SH-SY5Y (cell line): ENCODE results near the gene IL21.

Experiments
- GATA2 ChIP-seq: IDR thresholded peaks from 2 replicates; pipeline ENCODE4 v1.6.1; 2011; ENCODE audit warnings: mild to moderate bottlenecking, low read depth, low read length
- GATA3 ChIP-seq: IDR thresholded peaks from 2 replicates; pipeline ENCODE4 v1.6.1; 2011; ENCODE audit warnings: low read depth, mild to moderate bottlenecking, low read length, moderate library complexity

- TF ChIP-seq GATA2 (no peak), GATA3 (no peak)
These were observed 41.8 kb upstream of the IL21 start for GRCh38 chr4:122662701-122663100.
